NT2/D1 (cell line): Measurements from ENCODE around the gene COPB1.

Source experiments
- DNase-seq: peaks from one replicate; pipeline ENCODE4 v3.0.0-alpha.2; 2011; ENCODE audit warnings: low read depth, low spot score
- H3K27me3 ChIP-seq: 2 replicates; pipeline ENCODE4 v1.6.0; 2011; ENCODE audit warnings: mild to moderate bottlenecking; ENCODE audit not compliant: insufficient read length, insufficient read depth
- H3K36me3 ChIP-seq: 2 replicates; pipeline ENCODE4 v1.6.1; 2011; ENCODE audit warnings: mild to moderate bottlenecking, low read length, mixed read lengths; ENCODE audit not compliant: insufficient read depth, insufficient read length
- H3K4me1 ChIP-seq: 2 replicates; pipeline ENCODE4 v1.5.1; 2011; ENCODE audit not compliant: insufficient read depth, insufficient read length
- H3K4me3 ChIP-seq: 2 replicates; pipeline ENCODE4 v1.5.1; 2011; ENCODE audit warnings: low read depth; ENCODE audit not compliant: insufficient read length
- H3K9ac ChIP-seq: 2 replicates; pipeline ENCODE4 v1.6.0; 2011; ENCODE audit warnings: low read depth; ENCODE audit not compliant: insufficient read length
- H3K9me3 ChIP-seq: 2 replicates; pipeline ENCODE4 v1.5.1; 2011; ENCODE audit warnings: mild to moderate bottlenecking, low read length; ENCODE audit not compliant: insufficient read depth
- SUZ12 ChIP-seq: IDR thresholded peaks from 2 replicates; pipeline ENCODE4 v1.6.1; 2011; ENCODE audit not compliant: insufficient read length, insufficient read depth; ENCODE audit errors: extremely low read depth
- YY1 ChIP-seq: IDR thresholded peaks from 2 replicates; pipeline ENCODE4 v1.6.1; 2011; ENCODE audit not compliant: insufficient read length, insufficient read depth
- ZNF274 ChIP-seq: IDR thresholded peaks from 2 replicates; pipeline ENCODE4 v1.6.1; 2011; ENCODE audit warnings: mild to moderate bottlenecking, low read depth, low read length

COPB1 gene

GRCh38 chr11:14471127-14471526 is 28.5 kb downstream of the COPB1 start:
- H3K4me3 ChIP-seq = no peak overlapping the region
- no peaks in the 10 kb centered on the region for H3K27me3 ChIP-seq
- no peaks in the 10 kb centered on the region for H3K9me3 ChIP-seq
- TF ChIP-seq SUZ12 = no peak
- no peak for TF ChIP-seq YY1
- no peak for TF ChIP-seq ZNF274
- no peak for DNase-seq
- H3K36me3 ChIP-seq = peaks cover 77% of the 10 kb centered on the region
- H3K9ac ChIP-seq = no peak overlapping the region
- H3K4me1 ChIP-seq = no peaks in the 10 kb centered on the region

GRCh38 chr11:14463623-14464022 is 36.0 kb downstream of the COPB1 start:
- peaks cover 92% of the 10 kb centered on the region for H3K36me3 ChIP-seq
- no peak overlapping the region for H3K9ac ChIP-seq
- H3K4me3 ChIP-seq = no peak overlapping the region
- H3K27me3 ChIP-seq = no peaks in the 10 kb centered on the region
- TF ChIP-seq YY1 (no peak), ZNF274 (no peak), SUZ12 (no peak)
- DNase-seq = no peak
- H3K9me3 ChIP-seq = no peaks in the 10 kb centered on the region
- H3K4me1 ChIP-seq = no peaks in the 10 kb centered on the region

GRCh38 chr11:14460147-14460546 is 39.5 kb downstream of the COPB1 start:
- Histone ChIP-seq H3K9ac (no peak overlapping the region), H3K9me3 (no peaks in the 10 kb centered on the region), H3K36me3 (peaks cover 75% of the 10 kb centered on the region), H3K27me3 (no peaks in the 10 kb centered on the region), H3K4me3 (no peak overlapping the region), H3K4me1 (no peaks in the 10 kb centered on the region)
- DNase-seq = no peak
- TF ChIP-seq YY1 (no peak), ZNF274 (no peak), SUZ12 (no peak)

GRCh38 chr11:14458377-14458776 is 41.2 kb downstream of the COPB1 start:
- H3K9ac ChIP-seq = no peak overlapping the region
- TF ChIP-seq SUZ12 (no peak), YY1 (no peak), ZNF274 (no peak)
- H3K9me3 ChIP-seq = no peaks in the 10 kb centered on the region
- H3K36me3 ChIP-seq = peaks cover 62% of the 10 kb centered on the region
- no peaks in the 10 kb centered on the region for H3K4me1 ChIP-seq
- H3K4me3 ChIP-seq = no peak overlapping the region
- no peak for DNase-seq
- H3K27me3 ChIP-seq = no peaks in the 10 kb centered on the region

- Histone ChIP-seq H3K36me3 (peaks cover 49% of the 10 kb centered on the region), H3K27me3 (no peaks in the 10 kb centered on the region), H3K9me3 (no peaks in the 10 kb centered on the region), H3K9ac (no peak overlapping the region), H3K4me3 (no peak overlapping the region), H3K4me1 (no peaks in the 10 kb centered on the region)
- TF ChIP-seq ZNF274 = no peak
- no peak for TF ChIP-seq YY1
- DNase-seq = no peak
These were observed 43.8 kb downstream of the COPB1 start for GRCh38 chr11:14455648-14456430.

GRCh38 chr11:14454861-14455632 is 44.6 kb downstream of the COPB1 start:
- Histone ChIP-seq H3K9ac (no peak overlapping the region), H3K36me3 (peaks cover 41% of the 10 kb centered on the region), H3K4me3 (no peak overlapping the region), H3K27me3 (no peaks in the 10 kb centered on the region), H3K9me3 (no peaks in the 10 kb centered on the region), H3K4me1 (no peaks in the 10 kb centered on the region)
- DNase-seq = no peak
- TF ChIP-seq YY1 (no peak), ZNF274 (no peak), SUZ12 (no peak)

- Histone ChIP-seq H3K27me3 (no peaks in the 10 kb centered on the region), H3K4me3 (no peak overlapping the region)
- DNase-seq = no peak
These were observed 47.8 kb downstream of the COPB1 start for GRCh38 chr11:14451825-14452224.

More at GRCh38 chr11:14451825-14452224, 47.8 kb downstream of the COPB1 start:
- H3K9ac ChIP-seq = no peak overlapping the region
- no peaks in the 10 kb centered on the region for H3K4me1 ChIP-seq
- TF ChIP-seq ZNF274 = no peak
- no peak for TF ChIP-seq YY1
- TF ChIP-seq SUZ12 = no peak
- no peaks in the 10 kb centered on the region for H3K9me3 ChIP-seq
- peaks cover 16% of the 10 kb centered on the region for H3K36me3 ChIP-seq
